HepG2 (cell line): ENCODE data around the gene HIGD1A. TPM values are rescaled to one million over a fixed set of nuclear protein-coding genes. Genes with fewer than 3 reads are reported as not detected.

ENCODE experiments used
- FOXM1 ChIP-seq: sonication (generic); formaldehyde crosslinking; IDR thresholded peaks from 2 replicates; pipeline ENCODE4 v1.5.0; 2020; ENCODE audit warnings: missing genetic modification reagents
- JUN ChIP-seq: sonication (generic); formaldehyde crosslinking; IDR thresholded peaks from 2 replicates; pipeline ENCODE4 v1.4.0; 2020; ENCODE audit warnings: mild to moderate bottlenecking, missing genetic modification reagents
- KDM2A ChIP-seq: sonication (generic); formaldehyde crosslinking; IDR thresholded peaks from 2 replicates; pipeline ENCODE4 v1.4.0; 2020; ENCODE audit warnings: low read depth, missing genetic modification reagents, borderline replicate concordance
- MEIS1 ChIP-seq: sonication (generic); formaldehyde crosslinking; IDR thresholded peaks from 2 replicates; pipeline ENCODE4 v1.9.0; 2021; ENCODE audit warnings: mild to moderate bottlenecking, missing genetic modification reagents, moderate library complexity, borderline replicate concordance
- MIER2 ChIP-seq: IDR thresholded peaks from 2 replicates; pipeline ENCODE4 v1.6.1; 2016; ENCODE audit warnings: missing biosample characterization, missing genetic modification reagents
- MYC ChIP-seq: sonication (generic); formaldehyde crosslinking; IDR thresholded peaks from 2 replicates; pipeline ENCODE4 v1.9.0; 2021; ENCODE audit warnings: missing genetic modification reagents, borderline replicate concordance
- NFE2 ChIP-seq: sonication (generic); formaldehyde crosslinking; IDR thresholded peaks from 2 replicates; pipeline ENCODE4 v1.4.0; 2020; ENCODE audit warnings: missing genetic modification reagents
- NFKBIZ ChIP-seq: IDR thresholded peaks from 2 replicates; pipeline ENCODE4 v1.6.1; 2018; ENCODE audit warnings: missing genetic modification reagents, missing compliant biosample characterization
- NFYB ChIP-seq: sonication (generic); formaldehyde crosslinking; IDR thresholded peaks from 2 replicates; pipeline ENCODE4 v1.4.0; 2020; ENCODE audit warnings: missing genetic modification reagents
- ZNF136 ChIP-seq: sonication (generic); formaldehyde crosslinking; IDR thresholded peaks from 2 replicates; pipeline ENCODE4 v1.8.1; 2022; ENCODE audit warnings: low read depth, mild to moderate bottlenecking, moderate library complexity, missing genetic modification reagents
- ZNF30 ChIP-seq: sonication (generic); formaldehyde crosslinking; IDR thresholded peaks from 2 replicates; pipeline ENCODE4 v1.5.0; 2020; ENCODE audit warnings: mild to moderate bottlenecking, missing genetic modification reagents
- ZNF441 ChIP-seq: sonication (generic); formaldehyde crosslinking; IDR thresholded peaks from 2 replicates; pipeline ENCODE4 v1.7.0; 2021; ENCODE audit warnings: missing genetic modification reagents, borderline replicate concordance
- ZNF672 ChIP-seq: sonication (generic); formaldehyde crosslinking; IDR thresholded peaks from 2 replicates; pipeline ENCODE4 v1.8.1; 2022; ENCODE audit warnings: missing genetic modification reagents
- ZNF678 ChIP-seq: sonication (generic); formaldehyde crosslinking; IDR thresholded peaks from 2 replicates; pipeline ENCODE4 v1.4.0; 2020; ENCODE audit warnings: mild to moderate bottlenecking, missing genetic modification reagents
- ZSCAN21 ChIP-seq: sonication (generic); formaldehyde crosslinking; IDR thresholded peaks from 2 replicates; pipeline ENCODE4 v1.8.0; 2022; ENCODE audit warnings: mild to moderate bottlenecking, missing genetic modification reagents, moderate library complexity, borderline replicate concordance
- polyA plus RNA-seq, 8 experiments: library from polyadenylated mRNA; depleted of rRNA in 3 of 8; stranded (reverse) in 7 of 8; unstranded in 1 of 8; fragments of >200 nt; fragmentation: Illumina TruSeq in 4 of 8; extraction: Trizol in 4 of 8; gene quantifications; 2 replicates each; pipeline versions ENCODE4 v1.2.1 to v1.2.3, GENCODE V29; 2011 to 2016; ENCODE audit warnings: low read depth in 4 of 8, missing spikeins in 1 of 8, mixed read lengths in 1 of 8; ENCODE audit not compliant: insufficient read depth in 1 of 8
- total RNA-seq, 5 experiments: library from RNA; depleted of rRNA; stranded (reverse); fragments of >200 nt; fragmentation: Illumina TruSeq; extraction: Trizol; gene quantifications; 2 replicates each; pipeline ENCODE4 v1.2.3, GENCODE V29; 2016; ENCODE audit warnings: low read depth in 1 of 5
- TF ChIP-seq, protein P1 (sequence below): sonication (generic); formaldehyde crosslinking; IDR thresholded peaks from 2 replicates; pipeline ENCODE4 v1.5.0; 2020; ENCODE audit warnings: missing genetic modification reagents, mild to moderate bottlenecking, borderline replicate concordance

The HIGD1A gene
- total and polyA plus RNA-seq, 2 of the 13 experiments (the other 11 are each of a cell fraction or from before 2014, with no cell fraction given), result 222 to 253 TPM

DNA sequence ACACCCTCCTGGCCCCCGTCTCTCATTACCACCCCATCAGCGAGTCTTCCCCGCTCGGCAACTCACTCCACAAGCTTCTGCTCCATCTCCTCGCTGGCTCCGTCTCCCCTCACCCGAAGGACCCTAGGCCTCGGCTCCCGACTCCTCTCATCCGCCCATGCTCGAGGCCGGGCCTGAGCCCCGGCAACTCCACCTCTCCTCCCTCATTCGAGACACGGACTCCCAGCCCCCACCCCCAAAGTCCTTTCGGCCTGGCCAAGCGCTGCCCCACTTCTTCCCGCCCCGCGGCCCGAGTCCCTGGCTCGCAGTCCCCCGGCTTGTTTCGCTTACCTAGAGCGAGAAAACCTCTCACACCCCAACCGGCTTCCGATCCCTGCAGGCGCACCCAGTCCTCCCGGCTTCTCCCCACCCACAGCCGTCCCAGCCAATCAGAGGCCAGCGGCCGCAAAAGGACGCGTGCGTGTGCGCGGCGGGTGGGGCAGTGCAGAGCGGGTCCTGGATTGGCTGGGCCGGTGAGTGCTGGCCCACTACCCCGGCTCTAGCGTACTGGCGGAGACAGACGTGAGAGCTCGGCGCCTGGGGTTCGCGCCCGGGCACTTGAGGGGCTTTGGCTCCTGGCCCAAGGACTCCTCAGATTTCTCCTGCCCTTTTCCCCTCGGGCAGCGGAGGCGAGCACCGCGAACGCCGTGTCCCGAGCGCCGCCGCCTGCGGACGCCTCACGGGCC, at the start of gene HIGD1A (continued):
- TF ChIP-seq MIER2 (CRISPR knock-in tag), result no peak
- TF ChIP-seq, protein P1, sequence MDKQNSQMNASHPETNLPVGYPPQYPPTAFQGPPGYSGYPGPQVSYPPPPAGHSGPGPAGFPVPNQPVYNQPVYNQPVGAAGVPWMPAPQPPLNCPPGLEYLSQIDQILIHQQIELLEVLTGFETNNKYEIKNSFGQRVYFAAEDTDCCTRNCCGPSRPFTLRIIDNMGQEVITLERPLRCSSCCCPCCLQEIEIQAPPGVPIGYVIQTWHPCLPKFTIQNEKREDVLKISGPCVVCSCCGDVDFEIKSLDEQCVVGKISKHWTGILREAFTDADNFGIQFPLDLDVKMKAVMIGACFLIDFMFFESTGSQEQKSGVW (CRISPR knock-in tag), result no peak
- TF ChIP-seq MEIS1, result no peak
- TF ChIP-seq MYC (CRISPR knock-in tag), result no peak
- peak; percentile 80; the same call in 1 of the 2 replicates for TF ChIP-seq ZNF136
- TF ChIP-seq KDM2A (CRISPR knock-in tag), result no peak; the same call in 1 of the 2 replicates
- TF ChIP-seq ZNF678, result peak; percentile 43; the same call in 1 of the 2 replicates
- peak; percentile 77 for TF ChIP-seq ZSCAN21 (CRISPR knock-in tag)
- no peak for TF ChIP-seq FOXM1 (CRISPR knock-in tag)
- TF ChIP-seq ZNF441, result peak; percentile 44; the same call in 1 of the 2 replicates
- TF ChIP-seq ZNF672 (CRISPR knock-in tag), result no peak
- TF ChIP-seq ZNF30 (CRISPR knock-in tag), result no peak
- no peak for TF ChIP-seq NFE2 (CRISPR knock-in tag)
- no peak for TF ChIP-seq JUN (CRISPR knock-in tag)
- peak; percentile 95 for TF ChIP-seq NFYB (CRISPR knock-in tag)
- 0 out of 2 replicates have a peak, but pooled peaks have one; percentile 27 for TF ChIP-seq NFKBIZ (CRISPR knock-in tag)
- TF ChIP-seq, all 625 proteins: peak for 236
